Sigmoid colon (tissue), 7 donors: Measurements from ENCODE around the gene XYLT1. TPM values are rescaled to one million over a fixed set of nuclear protein-coding genes. Genes with fewer than 3 reads are reported as not detected.

Experiments used
- DNase-seq: peaks from one replicate; pipeline ENCODE4 v3.0.0-alpha.2; 2019
- H3K27ac ChIP-seq, 4 donors: fragments of 200-600 bp; sonication (generic); one replicate each; pipeline ENCODE4 v1.5.1; 2016 to 2019; ENCODE audit warnings: mild to moderate bottlenecking in 1 of 4
- H3K27me3 ChIP-seq, 3 donors: fragments of 200-600 bp; sonication (generic); one replicate each; pipeline ENCODE4 v1.5.1; 2019; ENCODE audit warnings: mild to moderate bottlenecking in 1 of 3
- H3K36me3 ChIP-seq, 4 donors: fragments of 200-600 bp; sonication (generic); one replicate each; pipeline ENCODE4 v1.5.1; 2016 to 2019
- H3K4me1 ChIP-seq, 4 donors: fragments of 200-600 bp; sonication (generic); one replicate each; pipeline ENCODE4 v1.5.1; 2017 to 2019
- H3K4me3 ChIP-seq, 4 donors: fragments of 200-600 bp; sonication (generic); one replicate each; pipeline ENCODE4 v1.5.1; 2017 to 2019; ENCODE audit warnings: mild to moderate bottlenecking in 2 of 4, moderate library complexity in 1 of 4
- H3K9me3 ChIP-seq, 4 donors: fragments of 200-600 bp in 3 of 4; sonication (generic) in 3 of 4; one replicate each; pipeline versions ENCODE4 v1.5.1 to v1.6.1; 2013 to 2019
- EP300 ChIP-seq, 4 donors: sonication (generic); formaldehyde crosslinking; IDR thresholded peaks; one replicate each; pipeline ENCODE4 v1.6.1; 2017; ENCODE audit warnings: antibody characterized with exemption in 4 of 4
- POLR2A ChIP-seq, 2 donors: fragments of 450-650 bp; IDR thresholded peaks; one replicate each; pipeline ENCODE4 v1.6.1; 2016; ENCODE audit warnings: antibody characterized with exemption in 2 of 2, mild to moderate bottlenecking in 2 of 2, moderate library complexity in 2 of 2
- POLR2AphosphoS5 ChIP-seq, 4 donors: sonication (generic); formaldehyde crosslinking; IDR thresholded peaks; one replicate each; pipeline ENCODE4 v1.6.1; 2017; ENCODE audit warnings: antibody characterized with exemption in 4 of 4
- WGBS, 2 donors: extraction: QIAGEN DNeasy Blood & Tissue Kit; methylation state at CpG; one replicate each; pipeline ENCODE4 v1.1.7; 2013; 5-methylcytosine and 5-hydroxymethylcytosine counted together
- intact Hi-C: fragments of 100-400 bp; cut with DNase I; formaldehyde crosslinking; loops from one replicate; pipeline ENCODE4 v1.15.1; 2023
- polyA plus RNA-seq, 3 donors: library from polyadenylated mRNA; stranded (reverse); fragments of 200-250 nt; gene quantifications; one replicate each; pipeline ENCODE4 v1.2.3, GENCODE V29; 2013
- total RNA-seq, 4 donors: library from RNA; depleted of rRNA; stranded (reverse); fragments of >200 nt; gene quantifications; one replicate each; pipeline ENCODE4 v1.1.0, GENCODE V29; 2016
- TF ChIP-seq, protein P1 (sequence below), 4 experiments: fragments of 450-650 bp in 3 of 4; fragments of 200-600 bp in 1 of 4; IDR thresholded peaks; one replicate each; pipeline ENCODE4 v1.5.1; 2016 to 2019; ENCODE audit warnings: antibody characterized with exemption in 4 of 4, mild to moderate bottlenecking in 3 of 4, moderate library complexity in 2 of 4
- donor health status: healthy with polysubstance abuse.
- donor health status: Bipolar disorder and iron deficiency.
- donor health status: healthy.

Gene XYLT1
- total and polyA plus RNA-seq, 7 donors: 0.60 to 33.2 (median 23.0) TPM

DNA sequence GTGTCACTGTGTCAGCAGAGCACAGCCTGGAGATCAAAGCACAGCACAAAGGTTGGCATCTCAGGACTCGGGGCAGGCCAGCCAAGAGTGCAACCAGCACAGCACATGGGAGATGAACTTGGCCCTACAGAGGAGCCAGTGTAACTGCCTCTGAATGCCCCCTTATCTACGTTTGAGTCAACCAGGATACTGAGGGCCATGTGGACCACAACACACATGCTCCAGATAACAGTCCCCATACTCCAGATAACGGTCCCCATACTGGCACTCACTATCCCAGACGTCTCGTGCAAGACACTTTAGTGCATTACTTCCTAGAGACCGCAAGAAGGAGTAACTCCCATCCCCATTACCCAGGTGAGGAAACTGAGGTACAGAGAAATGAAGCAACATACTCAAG lies 88.2 kb downstream of the XYLT1 start:
- DNase-seq: no peak
- H3K27ac ChIP-seq: peak overlapping the region; percentile 86 to 97 (median 88)

DNA sequence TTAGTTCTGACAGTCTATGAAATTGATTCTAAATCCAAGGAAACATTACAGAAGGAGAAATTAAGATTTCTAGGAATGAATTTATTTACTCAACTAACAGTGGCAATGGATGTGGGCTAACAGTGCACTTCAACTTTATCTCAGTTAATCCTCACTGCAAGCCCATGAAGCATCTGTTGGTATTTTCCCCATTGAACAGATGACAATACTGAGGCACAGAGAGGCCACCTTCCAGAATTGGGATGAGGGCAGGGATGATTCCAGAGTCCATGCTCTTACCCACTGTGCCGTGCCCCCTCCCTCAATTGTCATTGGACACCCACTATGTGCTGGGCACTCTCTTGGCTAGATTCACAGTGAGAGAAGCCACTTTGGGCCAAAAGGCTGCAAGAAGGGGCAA lies 89.0 kb downstream of the XYLT1 start:
- DNase-seq: no peak
- TF ChIP-seq, protein P1, sequence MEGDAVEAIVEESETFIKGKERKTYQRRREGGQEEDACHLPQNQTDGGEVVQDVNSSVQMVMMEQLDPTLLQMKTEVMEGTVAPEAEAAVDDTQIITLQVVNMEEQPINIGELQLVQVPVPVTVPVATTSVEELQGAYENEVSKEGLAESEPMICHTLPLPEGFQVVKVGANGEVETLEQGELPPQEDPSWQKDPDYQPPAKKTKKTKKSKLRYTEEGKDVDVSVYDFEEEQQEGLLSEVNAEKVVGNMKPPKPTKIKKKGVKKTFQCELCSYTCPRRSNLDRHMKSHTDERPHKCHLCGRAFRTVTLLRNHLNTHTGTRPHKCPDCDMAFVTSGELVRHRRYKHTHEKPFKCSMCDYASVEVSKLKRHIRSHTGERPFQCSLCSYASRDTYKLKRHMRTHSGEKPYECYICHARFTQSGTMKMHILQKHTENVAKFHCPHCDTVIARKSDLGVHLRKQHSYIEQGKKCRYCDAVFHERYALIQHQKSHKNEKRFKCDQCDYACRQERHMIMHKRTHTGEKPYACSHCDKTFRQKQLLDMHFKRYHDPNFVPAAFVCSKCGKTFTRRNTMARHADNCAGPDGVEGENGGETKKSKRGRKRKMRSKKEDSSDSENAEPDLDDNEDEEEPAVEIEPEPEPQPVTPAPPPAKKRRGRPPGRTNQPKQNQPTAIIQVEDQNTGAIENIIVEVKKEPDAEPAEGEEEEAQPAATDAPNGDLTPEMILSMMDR (IDR thresholded peaks at IDR 0.05): no peak
- no peak for TF ChIP-seq POLR2AphosphoS5 (IDR thresholded peaks at IDR 0.05)
- TF ChIP-seq POLR2A (IDR thresholded peaks at IDR 0.05): no peak
- no peak for TF ChIP-seq EP300 (IDR thresholded peaks at IDR 0.05)
- no peak overlapping the region for H3K4me3 ChIP-seq
- H3K4me1 ChIP-seq: peaks cover 0 to 93% (median 91%) of the 10 kb centered on the region in 4 donors
- peak overlapping the region; percentile 86 to 97 (median 88) for H3K27ac ChIP-seq
- 53 to 100% methylated on average over 1 of the region's 1 CpG for WGBS, 2 donors
- H3K36me3 ChIP-seq: no peaks in the 10 kb centered on the region
- H3K9me3 ChIP-seq: no peaks in the 10 kb centered on the region
- no peaks in the 10 kb centered on the region for H3K27me3 ChIP-seq
- intact Hi-C loops: loop anchor here (5.0 kb wide), 1 partner anchor 34 kb away; no protein-coding TSS in a partner anchor

More for the DNA sequence above, 88.2 kb downstream of the XYLT1 start:
- Histone ChIP-seq H3K4me3 (no peak overlapping the region), H3K27me3 (no peaks in the 10 kb centered on the region), H3K4me1 (peaks cover 0 to 93% (median 91%) of the 10 kb centered on the region in 4 donors), H3K9me3 (no peaks in the 10 kb centered on the region), H3K36me3 (no peaks in the 10 kb centered on the region)
- TF ChIP-seq POLR2AphosphoS5 (IDR thresholded peaks at IDR 0.05) (no peak), POLR2A (IDR thresholded peaks at IDR 0.05) (no peak), EP300 (IDR thresholded peaks at IDR 0.05) (no peak)
- TF ChIP-seq, protein P1 (IDR thresholded peaks at IDR 0.05): no peak
- intact Hi-C loops: loop anchor here (5.0 kb wide), 1 partner anchor 35 kb away; no protein-coding TSS in a partner anchor
- WGBS, 2 donors: 84 to 91% methylated on average over 6 of the region's 6 CpGs

DNA sequence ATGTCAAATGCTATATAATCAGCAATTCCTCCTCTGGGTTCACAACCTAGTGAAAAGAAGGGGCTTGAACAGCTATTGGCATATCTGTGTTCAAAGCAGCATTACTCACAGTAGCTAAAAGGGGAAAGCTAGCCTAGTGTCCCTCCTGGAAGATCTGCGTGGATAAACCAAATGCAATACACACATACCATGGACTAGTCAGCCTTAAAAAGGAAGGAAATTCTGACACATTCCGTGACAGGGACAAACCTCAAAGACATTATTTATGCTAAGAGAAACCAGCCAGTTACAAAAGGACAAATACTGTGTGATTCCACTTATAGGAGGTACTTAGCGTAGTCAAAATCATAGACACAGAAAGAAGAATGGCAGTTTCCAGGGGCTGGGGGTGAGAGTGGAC lies 90.1 kb downstream of the XYLT1 start:
- no peak for DNase-seq
- Histone ChIP-seq H3K9me3 (no peaks in the 10 kb centered on the region), H3K27me3 (no peaks in the 10 kb centered on the region), H3K4me1 (peaks cover 0 to 92% (median 90%) of the 10 kb centered on the region in 4 donors), H3K4me3 (no peak overlapping the region), H3K27ac (peak overlapping the region; percentile 86 to 97 (median 88)), H3K36me3 (no peaks in the 10 kb centered on the region)
- intact Hi-C loops: loop anchor here (5.0 kb wide), 1 partner anchor 33 kb away; no protein-coding TSS in a partner anchor
- 65 to 84% methylated on average over 3 of the region's 3 CpGs for WGBS, 2 donors
- TF ChIP-seq POLR2AphosphoS5 (IDR thresholded peaks at IDR 0.05): peak; percentile 48 to 87 (median 68)
- TF ChIP-seq, protein P1 (IDR thresholded peaks at IDR 0.05): no peak
- peak; percentile 22 to 95 (median 74) for TF ChIP-seq EP300 (IDR thresholded peaks at IDR 0.05)
- no peak for TF ChIP-seq POLR2A (IDR thresholded peaks at IDR 0.05)

DNA sequence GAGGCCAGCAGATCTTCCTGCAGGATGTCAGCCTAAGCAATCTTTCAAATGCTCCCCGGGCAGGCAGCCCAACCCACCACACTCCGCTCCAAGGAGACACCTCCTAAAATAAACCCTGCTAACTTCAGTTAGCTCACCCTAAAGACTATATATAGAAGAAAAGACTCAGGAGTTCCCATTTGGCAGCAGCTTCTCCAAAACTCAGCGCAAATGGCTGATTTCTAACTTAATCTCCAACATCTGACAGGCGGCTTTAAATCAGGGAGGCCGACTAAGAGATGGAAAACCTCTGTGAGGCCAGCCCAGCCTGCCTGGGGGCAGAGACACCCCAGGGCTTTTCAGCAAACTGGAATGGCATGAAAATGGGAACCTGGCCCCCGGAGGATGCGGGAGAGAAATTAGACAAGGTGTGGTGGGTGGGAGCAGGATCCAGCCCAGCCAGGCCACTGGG lies 91.6 kb downstream of the XYLT1 start:
- peak; percentile 93 for DNase-seq
- Histone ChIP-seq H3K36me3 (no peaks in the 10 kb centered on the region), H3K27me3 (no peaks in the 10 kb centered on the region), H3K9me3 (no peaks in the 10 kb centered on the region), H3K4me1 (peaks cover 0 to 88% (median 83%) of the 10 kb centered on the region in 4 donors), H3K4me3 (no peak overlapping the region), H3K27ac (peak overlapping the region; percentile 86 to 97 (median 88))
- WGBS, 2 donors: 57 to 79% methylated on average over 7 of the region's 7 CpGs
- TF ChIP-seq EP300 (IDR thresholded peaks at IDR 0.05) (peak in 3 of 4 donors; percentile 23 to 82 (median 49)), POLR2AphosphoS5 (IDR thresholded peaks at IDR 0.05) (peak; percentile 38 to 84 (median 74)), POLR2A (IDR thresholded peaks at IDR 0.05) (no peak)
- TF ChIP-seq, protein P1 (IDR thresholded peaks at IDR 0.05): no peak
- intact Hi-C loops: loop anchor here (2.0 kb wide), 1 partner anchor 66 kb away; no protein-coding TSS in a partner anchor
